GM12878 (cell line): ENCODE results near the gene SCARF2. TPM values are rescaled to one million over a fixed set of nuclear protein-coding genes. Genes with fewer than 3 reads are reported as not detected.

Experiments
- ATAC-seq: fragments of 200-7000 bp; cut with Tn5 transposase; 3 replicates; pipeline ENCODE4 v1.9.1; 2020; ENCODE audit warnings: mild to moderate bottlenecking, moderate library complexity
- BruUV-seq: library from RNA; stranded (reverse); fragments of 400-500 nt; replicated peaks from 2 replicates; lab custom pipeline; 2021; lab: Mats Ljungman, UMichigan
- CTCF ChIA-PET: fragments of 300-600 bp; sonication (Branson Sonifier 250); formaldehyde crosslinking; extraction: SDS; loops from one replicate; lab custom pipeline; 2021; ENCODE audit warnings: inconsistent platforms; lab: Yijun Ruan, JAX
- POLR2A ChIA-PET: fragments of 350-600 bp; formaldehyde crosslinking; extraction: SDS; loops from one replicate; lab custom pipeline; 2021; ENCODE audit warnings: inconsistent platforms; lab: Charles Lee
- RAD21 ChIA-PET: fragments of 300-600 bp; sonication (Branson Sonifier 250); formaldehyde crosslinking; loops from one replicate; lab custom pipeline; 2023; ENCODE audit warnings: antibody characterized with exemption; ENCODE audit not compliant: unreplicated experiment; lab: Charles Lee
- SMC1A ChIA-PET: fragments of 300-600 bp; sonication (Branson Sonifier 250); formaldehyde crosslinking; loops from one replicate; lab custom pipeline; 2023; ENCODE audit not compliant: unreplicated experiment, uncharacterized antibody; lab: Charles Lee
- DNase-seq: peaks from one replicate; pipeline ENCODE4 v3.0.0-alpha.2; 2011; ENCODE audit warnings: low read depth, low spot score
- FAIRE-seq: peaks from 3 replicates; lab custom pipeline; 2011; peaks lifted over from hg19 to GRCh38; lab: Jason Lieb, UNC
- H2AFZ ChIP-seq: 2 replicates; pipeline ENCODE4 v1.6.0; 2011; ENCODE audit warnings: low read depth, low read length, control low read depth; ENCODE audit not compliant: control insufficient read depth
- H3K27ac ChIP-seq: 2 replicates; pipeline ENCODE4 v1.5.1; 2011; ENCODE audit warnings: control low read depth; ENCODE audit not compliant: control insufficient read depth, insufficient read depth
- H3K27me3 ChIP-seq, 2 experiments: replicated peaks in 1 of 2; 2 replicates each; pipeline versions ENCODE4 v1.6.0 to v1.6.1; 2011; ENCODE audit warnings: low read length in 1 of 2; ENCODE audit not compliant: control insufficient read depth in 2 of 2, insufficient read depth in 2 of 2
- H3K36me3 ChIP-seq, 2 experiments: 2 replicates each; pipeline ENCODE4 v1.5.1; 2011; ENCODE audit warnings: low read length in 1 of 2; ENCODE audit not compliant: control insufficient read depth in 2 of 2, insufficient read depth in 2 of 2
- H3K4me1 ChIP-seq: 2 replicates; pipeline ENCODE4 v1.6.1; 2011; ENCODE audit warnings: mild to moderate bottlenecking, low read length, moderate library complexity, mixed read lengths; ENCODE audit not compliant: control insufficient read depth, insufficient read depth
- H3K4me2 ChIP-seq: 2 replicates; pipeline ENCODE4 v1.6.0; 2011; ENCODE audit warnings: control low read depth; ENCODE audit not compliant: control insufficient read depth, insufficient read depth
- H3K4me3 ChIP-seq: fragments of 200-600 bp; sonication (generic); 2 replicates; pipeline ENCODE4 v1.5.1; 2016
- H3K79me2 ChIP-seq: 2 replicates; pipeline ENCODE4 v1.6.0; 2011; ENCODE audit warnings: low read length; ENCODE audit not compliant: control insufficient read depth, insufficient read depth
- H3K9ac ChIP-seq: 2 replicates; pipeline ENCODE4 v1.8.0; 2011; ENCODE audit warnings: low read length, control low read depth, mixed read lengths; ENCODE audit not compliant: control insufficient read depth, insufficient read depth
- H3K9me3 ChIP-seq: replicated peaks from 3 replicates; pipeline ENCODE4 v1.5.1; 2011; ENCODE audit warnings: mild to moderate bottlenecking, low read length; ENCODE audit not compliant: control insufficient read depth, insufficient read depth
- H4K20me1 ChIP-seq: 2 replicates; pipeline ENCODE4 v1.6.0; 2011; ENCODE audit not compliant: control insufficient read depth, insufficient read depth
- FOS ChIP-seq: IDR thresholded peaks from 3 replicates; pipeline ENCODE4 v1.6.1; 2011; ENCODE audit warnings: borderline replicate concordance; ENCODE audit not compliant: insufficient read length; ENCODE audit errors: extremely low read depth
- SMC3 ChIP-seq: IDR thresholded peaks from 2 replicates; pipeline ENCODE4 v1.6.1; 2011; ENCODE audit warnings: low read length, improper control_type of control experiment, borderline replicate concordance
- SUZ12 ChIP-seq: fragments of 200-600 bp; sonication (generic); IDR thresholded peaks from one replicate; pipeline ENCODE4 v1.6.1; 2018; ENCODE audit warnings: antibody characterized with exemption, mild to moderate bottlenecking; ENCODE audit not compliant: unreplicated experiment
- WGBS: methylation state at CpG from one replicate; pipeline ENCODE4 v1.1.6; 2016; ENCODE audit warnings: low lambda C conversion rate; ENCODE audit not compliant: insufficient replicate concordance, insufficient coverage; ENCODE audit errors: missing lambda C conversion rate; 5-methylcytosine and 5-hydroxymethylcytosine counted together
- in situ Hi-C: fragments of 300-500 bp; cut with MboI; formaldehyde crosslinking; loops from 9 replicates; pipeline ENCODE4 v1.14.3; 2018; ENCODE audit warnings: mixed read lengths
- intact Hi-C: fragments of 100-400 bp; cut with micrococcal nuclease; formaldehyde crosslinking; loops from one replicate; pipeline ENCODE4 v1.14.2; 2022; ENCODE audit not compliant: unreplicated experiment
- polyA plus RNA-seq, 11 experiments: library from polyadenylated mRNA; depleted of rRNA in 4 of 11; unstranded in 6 of 11; stranded (reverse) in 5 of 11; fragments of >200 nt; fragmentation: Nextera tagmentation in 4 of 11; fragmentation: Illumina TruSeq in 1 of 11; extraction: Ambion mirVana in 4 of 11; extraction: Trizol in 1 of 11; gene quantifications; 1 replicate in 1 of 11; 2 replicates in 10 of 11; pipeline versions ENCODE4 v1.2.1 to v1.2.3, GENCODE V29; 2011 to 2016; ENCODE audit warnings: inconsistent platforms in 2 of 11, missing spikeins in 2 of 11, low read depth in 1 of 11
- total RNA-seq, 4 experiments: library from RNA; depleted of rRNA in 3 of 4; stranded (reverse); fragments of >200 nt in 3 of 4; fragmentation: Illumina TruSeq in 1 of 4; extraction: Trizol in 1 of 4; gene quantifications; 2 replicates each; pipeline versions ENCODE4 v1.2.1 to v1.2.3, GENCODE V29; 2013 to 2021
- TF ChIP-seq, protein P1 (sequence below): IDR thresholded peaks from 2 replicates; pipeline ENCODE4 v1.6.1; 2012; ENCODE audit warnings: low read length, inconsistent platforms
- TF ChIP-seq, protein P2 (sequence below), 3 experiments: IDR thresholded peaks in 2 of 3; conservative IDR thresholded peaks in 1 of 3; 2 replicates each; pipeline ENCODE4 v1.5.1; 2011; ENCODE audit warnings: low read depth in 3 of 3, low read length in 3 of 3, mild to moderate bottlenecking in 3 of 3, control low read depth in 2 of 3, moderate library complexity in 2 of 3, inconsistent platforms in 1 of 3, mixed read lengths in 1 of 3; ENCODE audit not compliant: control insufficient read depth in 2 of 3, insufficient read depth in 1 of 3; ENCODE audit errors: extremely low read depth in 1 of 3
- TF ChIP-seq, protein P3 (sequence below): IDR thresholded peaks from 2 replicates; pipeline ENCODE4 v1.6.1; 2012; ENCODE audit warnings: low read depth, low read length, improper control_type of control experiment
- TF ChIP-seq, protein P4 (sequence below): fragments of 450-650 bp; IDR thresholded peaks from 2 replicates; pipeline ENCODE4 v1.6.1; 2016; ENCODE audit warnings: mild to moderate bottlenecking

The SCARF2 gene
- total and polyA plus RNA-seq, 10 of the 15 experiments (the other 5 are each of a cell fraction or from before 2014, with no cell fraction given) = 0.01 to 0.74 (median 0.17) TPM; not detected in 5

DNA sequence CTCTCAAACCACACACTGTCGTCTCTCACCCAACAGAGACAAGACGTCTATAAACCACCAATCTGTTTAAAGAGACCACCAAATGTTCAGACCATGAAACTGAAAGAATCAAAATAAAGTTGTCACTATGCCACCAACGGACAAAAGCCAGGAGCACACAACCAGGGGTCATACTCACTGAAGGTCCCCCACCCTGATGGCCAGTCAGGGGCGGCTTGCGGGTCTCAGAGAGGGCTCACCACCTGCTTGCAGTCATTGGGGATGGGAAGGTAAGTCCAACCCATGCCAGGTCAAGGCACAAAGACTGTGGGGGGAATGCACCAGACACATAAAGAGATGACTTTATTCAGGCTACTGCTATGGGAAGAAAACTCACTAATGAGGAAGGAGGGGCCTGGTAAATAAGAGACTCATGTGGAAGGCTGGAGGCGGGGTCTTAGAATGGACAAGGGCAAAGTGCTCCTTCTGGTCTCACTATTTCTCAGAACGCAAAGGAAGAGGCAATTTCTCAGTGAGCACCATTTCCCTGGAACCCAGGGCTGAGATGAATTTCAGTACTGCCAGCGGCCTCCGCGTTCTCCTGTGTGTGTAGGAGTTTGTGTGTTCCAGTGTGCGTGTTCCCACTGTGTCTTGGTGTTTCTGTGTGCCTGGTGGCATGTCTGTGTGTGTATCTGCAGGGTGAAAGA is 17.3 kb downstream of the SCARF2 start:
- TF ChIP-seq FOS (no peak), SUZ12 (no peak), SMC3 (no peak)
- TF ChIP-seq, protein P1, sequence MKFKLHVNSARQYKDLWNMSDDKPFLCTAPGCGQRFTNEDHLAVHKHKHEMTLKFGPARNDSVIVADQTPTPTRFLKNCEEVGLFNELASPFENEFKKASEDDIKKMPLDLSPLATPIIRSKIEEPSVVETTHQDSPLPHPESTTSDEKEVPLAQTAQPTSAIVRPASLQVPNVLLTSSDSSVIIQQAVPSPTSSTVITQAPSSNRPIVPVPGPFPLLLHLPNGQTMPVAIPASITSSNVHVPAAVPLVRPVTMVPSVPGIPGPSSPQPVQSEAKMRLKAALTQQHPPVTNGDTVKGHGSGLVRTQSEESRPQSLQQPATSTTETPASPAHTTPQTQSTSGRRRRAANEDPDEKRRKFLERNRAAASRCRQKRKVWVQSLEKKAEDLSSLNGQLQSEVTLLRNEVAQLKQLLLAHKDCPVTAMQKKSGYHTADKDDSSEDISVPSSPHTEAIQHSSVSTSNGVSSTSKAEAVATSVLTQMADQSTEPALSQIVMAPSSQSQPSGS = no peak
- TF ChIP-seq, protein P2, sequence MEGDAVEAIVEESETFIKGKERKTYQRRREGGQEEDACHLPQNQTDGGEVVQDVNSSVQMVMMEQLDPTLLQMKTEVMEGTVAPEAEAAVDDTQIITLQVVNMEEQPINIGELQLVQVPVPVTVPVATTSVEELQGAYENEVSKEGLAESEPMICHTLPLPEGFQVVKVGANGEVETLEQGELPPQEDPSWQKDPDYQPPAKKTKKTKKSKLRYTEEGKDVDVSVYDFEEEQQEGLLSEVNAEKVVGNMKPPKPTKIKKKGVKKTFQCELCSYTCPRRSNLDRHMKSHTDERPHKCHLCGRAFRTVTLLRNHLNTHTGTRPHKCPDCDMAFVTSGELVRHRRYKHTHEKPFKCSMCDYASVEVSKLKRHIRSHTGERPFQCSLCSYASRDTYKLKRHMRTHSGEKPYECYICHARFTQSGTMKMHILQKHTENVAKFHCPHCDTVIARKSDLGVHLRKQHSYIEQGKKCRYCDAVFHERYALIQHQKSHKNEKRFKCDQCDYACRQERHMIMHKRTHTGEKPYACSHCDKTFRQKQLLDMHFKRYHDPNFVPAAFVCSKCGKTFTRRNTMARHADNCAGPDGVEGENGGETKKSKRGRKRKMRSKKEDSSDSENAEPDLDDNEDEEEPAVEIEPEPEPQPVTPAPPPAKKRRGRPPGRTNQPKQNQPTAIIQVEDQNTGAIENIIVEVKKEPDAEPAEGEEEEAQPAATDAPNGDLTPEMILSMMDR (IDR thresholded peaks at IDR 0.05 in 2 of 3, conservative IDR thresholded peaks at IDR 0.05 in 1 of 3; ENCODE audit: control insufficient read depth in 2 of 3, extremely low read depth in 1 of 3, insufficient read depth in 1 of 3, low read depth in 3 of 3, low read length in 3 of 3) = no peak
- TF ChIP-seq, protein P3, sequence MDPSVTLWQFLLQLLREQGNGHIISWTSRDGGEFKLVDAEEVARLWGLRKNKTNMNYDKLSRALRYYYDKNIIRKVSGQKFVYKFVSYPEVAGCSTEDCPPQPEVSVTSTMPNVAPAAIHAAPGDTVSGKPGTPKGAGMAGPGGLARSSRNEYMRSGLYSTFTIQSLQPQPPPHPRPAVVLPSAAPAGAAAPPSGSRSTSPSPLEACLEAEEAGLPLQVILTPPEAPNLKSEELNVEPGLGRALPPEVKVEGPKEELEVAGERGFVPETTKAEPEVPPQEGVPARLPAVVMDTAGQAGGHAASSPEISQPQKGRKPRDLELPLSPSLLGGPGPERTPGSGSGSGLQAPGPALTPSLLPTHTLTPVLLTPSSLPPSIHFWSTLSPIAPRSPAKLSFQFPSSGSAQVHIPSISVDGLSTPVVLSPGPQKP = no peak
- TF ChIP-seq, protein P4, sequence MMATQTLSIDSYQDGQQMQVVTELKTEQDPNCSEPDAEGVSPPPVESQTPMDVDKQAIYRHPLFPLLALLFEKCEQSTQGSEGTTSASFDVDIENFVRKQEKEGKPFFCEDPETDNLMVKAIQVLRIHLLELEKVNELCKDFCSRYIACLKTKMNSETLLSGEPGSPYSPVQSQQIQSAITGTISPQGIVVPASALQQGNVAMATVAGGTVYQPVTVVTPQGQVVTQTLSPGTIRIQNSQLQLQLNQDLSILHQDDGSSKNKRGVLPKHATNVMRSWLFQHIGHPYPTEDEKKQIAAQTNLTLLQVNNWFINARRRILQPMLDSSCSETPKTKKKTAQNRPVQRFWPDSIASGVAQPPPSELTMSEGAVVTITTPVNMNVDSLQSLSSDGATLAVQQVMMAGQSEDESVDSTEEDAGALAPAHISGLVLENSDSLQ = no peak
- DNase-seq = no peak
- no peak overlapping the region for H2AFZ ChIP-seq
- no peak for ATAC-seq
- in situ Hi-C loops = loop anchor here (5.0 kb wide), 2 partner anchors 37 to 72 kb away; no protein-coding TSS in a partner anchor
- POLR2A ChIA-PET = no interaction called here
- 73% methylated on average over 11 of the region's 11 CpGs for WGBS
- SMC1A ChIA-PET = no interaction called here
- H3K79me2 ChIP-seq = no peaks in the 10 kb centered on the region
- H3K9ac ChIP-seq = no peak overlapping the region
- no peaks in the 10 kb centered on the region for H3K4me1 ChIP-seq
- no peak overlapping the region for H3K27ac ChIP-seq
- FAIRE-seq = no peak
- H3K27me3 ChIP-seq = no peaks in the 10 kb centered on the region; a peak in 2 of 4 replicates
- no peaks in the 10 kb centered on the region for H4K20me1 ChIP-seq
- intact Hi-C loops = no loop called here
- no peaks in the 10 kb centered on the region; the same call in 2 of the 3 replicates for H3K9me3 ChIP-seq
- H3K4me2 ChIP-seq = no peak overlapping the region
- no peaks in the 10 kb centered on the region for H3K36me3 ChIP-seq
- RAD21 ChIA-PET = no interaction called here
- no TSS peak for BruUV-seq
- no peak overlapping the region for H3K4me3 ChIP-seq
- CTCF ChIA-PET = interaction anchor here (2.9 to 3.3 kb wide), 2 partner anchors 36 to 43 kb away, joined by 13 to 58 read pairs; no protein-coding TSS in a partner anchor
